Nephron progenitor cell (in vitro differentiated cells): Measurements from ENCODE around the gene TRIM56.

Experiments used
- DNase-seq: peaks from one replicate; pipeline ENCODE4 v3.0.0; 2021
- H3K27ac Mint-ChIP-seq: 2 replicates; pipeline ENCODE4 v1.8.0; 2021; ENCODE audit warnings: mild to moderate bottlenecking, moderate library complexity, mixed read lengths
- H3K27me3 Mint-ChIP-seq: 2 replicates; pipeline ENCODE4 v1.8.0; 2021; ENCODE audit warnings: mild to moderate bottlenecking, low read depth, mixed read lengths; ENCODE audit not compliant: poor library complexity
- H3K36me3 Mint-ChIP-seq: 2 replicates; pipeline ENCODE4 v1.8.0; 2021; ENCODE audit warnings: low read depth, mixed read lengths
- H3K4me1 Mint-ChIP-seq: 2 replicates; pipeline ENCODE4 v1.8.0; 2021; ENCODE audit warnings: mixed read lengths
- H3K4me3 Mint-ChIP-seq: 2 replicates; pipeline ENCODE4 v1.8.0; 2021; ENCODE audit warnings: mild to moderate bottlenecking, moderate library complexity, mixed read lengths
- H3K9me3 Mint-ChIP-seq: 2 replicates; pipeline ENCODE4 v1.8.0; 2021; ENCODE audit warnings: mild to moderate bottlenecking, moderate library complexity, mixed read lengths
- CTCF ChIP-seq: fragments of 200-600 bp; sonication (generic); IDR thresholded peaks from 2 replicates; pipeline ENCODE4 v1.5.0; 2021; ENCODE audit warnings: antibody characterized with exemption

The TRIM56 gene

DNA sequence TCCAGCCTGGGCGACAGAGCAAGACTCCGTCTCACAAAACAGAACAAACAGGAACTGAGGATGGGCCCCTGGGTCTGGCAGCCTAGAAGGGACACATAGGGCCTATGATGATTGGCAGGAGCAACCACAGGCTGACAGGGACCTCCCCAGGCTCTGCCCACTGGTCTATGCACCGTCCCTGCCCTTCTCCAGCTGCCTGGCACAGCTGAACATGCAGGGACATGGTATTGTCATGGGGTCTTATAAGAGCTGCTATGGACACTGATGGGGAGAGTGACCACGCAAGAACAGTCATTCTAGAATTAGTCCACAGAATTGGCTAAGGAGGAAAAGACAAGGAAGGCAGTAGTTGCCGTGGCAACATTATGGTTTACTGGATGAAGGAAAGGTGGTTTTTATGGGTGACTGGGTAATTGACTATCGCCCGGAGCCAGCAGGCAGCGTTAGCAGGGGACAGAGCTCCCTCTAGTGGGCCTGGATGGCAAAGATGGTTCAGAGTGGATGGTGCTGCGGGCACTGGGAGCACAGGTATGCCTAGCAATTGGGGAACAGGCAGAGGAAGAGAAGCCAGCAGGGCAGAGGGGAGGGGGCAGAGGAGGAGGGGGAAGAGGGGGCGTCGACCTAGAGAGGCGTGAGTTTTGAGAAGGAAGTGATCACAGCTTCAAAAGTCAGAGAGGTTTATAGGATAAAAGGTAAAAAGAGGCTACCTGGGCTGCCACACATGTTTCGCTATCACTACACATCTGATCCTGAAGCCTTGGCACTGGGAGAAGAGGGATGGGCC, 7.8 kb upstream of the TRIM56 start:
- TF ChIP-seq CTCF = peak; percentile 86
- no peaks in the 10 kb centered on the region for H3K9me3 Mint-ChIP-seq
- H3K27ac Mint-ChIP-seq = no peak overlapping the region
- peaks cover 22% of the 10 kb centered on the region for H3K27me3 Mint-ChIP-seq
- H3K4me3 Mint-ChIP-seq = no peak overlapping the region
- peaks cover 11% of the 10 kb centered on the region for H3K4me1 Mint-ChIP-seq
- H3K36me3 Mint-ChIP-seq = no peaks in the 10 kb centered on the region
- DNase-seq = peak; percentile 91

DNA sequence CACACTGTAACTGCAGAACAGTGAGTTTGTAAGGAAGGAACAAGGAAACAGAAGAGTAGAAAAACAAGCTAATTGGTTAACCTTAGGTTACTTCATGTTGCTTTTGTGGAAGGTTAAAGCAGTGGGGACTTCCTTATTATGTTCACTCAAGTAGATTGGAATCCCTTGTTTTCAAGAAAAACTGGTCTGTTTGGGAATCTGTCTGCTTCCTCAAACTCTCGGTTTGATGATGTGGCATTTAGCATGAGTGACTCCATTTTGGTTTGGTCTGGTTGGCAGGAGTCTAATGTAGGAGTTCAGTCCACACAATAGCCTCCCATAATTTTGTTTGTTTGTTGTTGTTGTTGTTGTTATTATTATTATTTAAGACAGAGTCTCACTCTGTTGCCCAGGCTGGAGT, 3.8 kb upstream of the TRIM56 start:
- Mint-ChIP-seq H3K4me3 (no peak overlapping the region), H3K27me3 (peaks cover 17% of the 10 kb centered on the region), H3K4me1 (peaks cover 21% of the 10 kb centered on the region), H3K36me3 (no peaks in the 10 kb centered on the region), H3K27ac (no peak overlapping the region), H3K9me3 (no peaks in the 10 kb centered on the region)
- TF ChIP-seq CTCF = no peak
- DNase-seq = no peak

GRCh38 chr7:101084865-101085161, 468 bp upstream of the TRIM56 start:
- Mint-ChIP-seq H3K4me1 (peaks cover 20% of the 10 kb centered on the region), H3K4me3 (peak overlapping the region; percentile 86), H3K27me3 (peaks cover 12% of the 10 kb centered on the region), H3K36me3 (no peaks in the 10 kb centered on the region), H3K9me3 (no peaks in the 10 kb centered on the region), H3K27ac (no peak overlapping the region)
- TF ChIP-seq CTCF = no peak
- DNase-seq = no peak

GRCh38 chr7:101087334-101088068, 2.2 kb downstream of the TRIM56 start:
- DNase-seq = no peak
- Mint-ChIP-seq H3K4me3 (no peak overlapping the region), H3K27ac (no peak overlapping the region), H3K4me1 (peaks cover 20% of the 10 kb centered on the region), H3K36me3 (peaks cover 17% of the 10 kb centered on the region), H3K27me3 (peaks cover 6% of the 10 kb centered on the region), H3K9me3 (peaks cover 16% of the 10 kb centered on the region)
- TF ChIP-seq CTCF = no peak

DNA sequence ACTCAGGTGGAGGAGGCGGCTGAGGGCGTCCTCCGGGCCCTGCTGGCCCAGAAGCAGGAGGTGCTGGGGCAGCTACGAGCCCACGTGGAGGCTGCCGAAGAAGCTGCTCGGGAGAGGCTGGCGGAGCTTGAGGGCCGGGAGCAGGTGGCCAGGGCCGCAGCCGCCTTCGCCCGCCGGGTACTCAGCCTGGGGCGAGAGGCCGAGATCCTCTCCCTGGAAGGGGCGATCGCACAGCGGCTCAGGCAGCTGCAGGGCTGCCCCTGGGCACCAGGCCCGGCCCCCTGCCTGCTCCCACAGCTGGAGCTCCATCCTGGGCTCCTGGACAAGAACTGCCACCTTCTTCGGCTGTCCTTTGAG, 2.8 kb downstream of the TRIM56 start:
- peaks cover 20% of the 10 kb centered on the region for H3K4me1 Mint-ChIP-seq

More for the DNA sequence above, 2.8 kb downstream of the TRIM56 start:
- Mint-ChIP-seq H3K36me3 (peaks cover 21% of the 10 kb centered on the region), H3K27me3 (peaks cover 6% of the 10 kb centered on the region), H3K9me3 (peaks cover 16% of the 10 kb centered on the region), H3K4me3 (no peak overlapping the region), H3K27ac (no peak overlapping the region)
- DNase-seq = no peak
- no peak for TF ChIP-seq CTCF
